D721Med (cell line): ENCODE data around the gene KIAA1586.
"Not testable (repeated sequence)": the region's sequence is repeated elsewhere in the genome, so short reads cannot be mapped to it uniquely, and the experiment has no call there.

ENCODE experiments used
- DNase-seq: peaks from one replicate; pipeline ENCODE4 v3.0.0; 2011; ENCODE audit warnings: low spot score; ENCODE audit not compliant: insufficient read length
- FAIRE-seq: peaks from 2 replicates; lab custom pipeline; 2011; peaks lifted over from hg19 to GRCh38; lab: Jason Lieb, UNC
- TF ChIP-seq, protein P1 (sequence below): IDR thresholded peaks from 2 replicates; pipeline ENCODE4 v1.5.1; 2012; ENCODE audit warnings: mild to moderate bottlenecking, control low read depth; ENCODE audit not compliant: insufficient read depth; ENCODE audit errors: missing control alignments

KIAA1586 gene, protein sequence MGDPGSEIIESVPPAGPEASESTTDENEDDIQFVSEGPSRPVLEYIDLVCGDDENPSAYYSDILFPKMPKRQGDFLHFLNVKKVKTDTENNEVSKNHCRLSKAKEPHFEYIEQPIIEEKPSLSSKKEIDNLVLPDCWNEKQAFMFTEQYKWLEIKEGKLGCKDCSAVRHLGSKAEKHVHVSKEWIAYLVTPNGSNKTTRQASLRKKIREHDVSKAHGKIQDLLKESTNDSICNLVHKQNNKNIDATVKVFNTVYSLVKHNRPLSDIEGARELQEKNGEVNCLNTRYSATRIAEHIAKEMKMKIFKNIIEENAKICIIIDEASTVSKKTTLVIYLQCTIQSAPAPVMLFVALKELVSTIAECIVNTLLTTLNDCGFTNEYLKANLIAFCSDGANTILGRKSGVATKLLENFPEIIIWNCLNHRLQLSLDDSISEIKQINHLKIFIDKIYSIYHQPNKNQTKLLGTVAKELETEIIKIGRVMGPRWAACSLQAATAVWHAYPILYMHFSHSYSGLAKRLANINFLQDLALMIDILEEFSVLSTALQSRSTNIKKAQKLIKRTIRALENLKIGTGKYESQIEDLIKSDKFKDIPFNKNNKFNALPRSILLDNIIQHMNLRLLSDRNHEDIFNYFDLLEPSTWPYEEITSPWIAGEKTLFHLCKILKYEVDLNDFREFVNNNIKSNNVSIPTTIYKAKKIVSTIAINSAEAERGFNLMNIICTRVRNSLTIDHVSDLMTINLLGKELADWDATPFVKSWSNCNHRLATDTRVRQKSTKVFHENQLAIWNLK

DNA sequence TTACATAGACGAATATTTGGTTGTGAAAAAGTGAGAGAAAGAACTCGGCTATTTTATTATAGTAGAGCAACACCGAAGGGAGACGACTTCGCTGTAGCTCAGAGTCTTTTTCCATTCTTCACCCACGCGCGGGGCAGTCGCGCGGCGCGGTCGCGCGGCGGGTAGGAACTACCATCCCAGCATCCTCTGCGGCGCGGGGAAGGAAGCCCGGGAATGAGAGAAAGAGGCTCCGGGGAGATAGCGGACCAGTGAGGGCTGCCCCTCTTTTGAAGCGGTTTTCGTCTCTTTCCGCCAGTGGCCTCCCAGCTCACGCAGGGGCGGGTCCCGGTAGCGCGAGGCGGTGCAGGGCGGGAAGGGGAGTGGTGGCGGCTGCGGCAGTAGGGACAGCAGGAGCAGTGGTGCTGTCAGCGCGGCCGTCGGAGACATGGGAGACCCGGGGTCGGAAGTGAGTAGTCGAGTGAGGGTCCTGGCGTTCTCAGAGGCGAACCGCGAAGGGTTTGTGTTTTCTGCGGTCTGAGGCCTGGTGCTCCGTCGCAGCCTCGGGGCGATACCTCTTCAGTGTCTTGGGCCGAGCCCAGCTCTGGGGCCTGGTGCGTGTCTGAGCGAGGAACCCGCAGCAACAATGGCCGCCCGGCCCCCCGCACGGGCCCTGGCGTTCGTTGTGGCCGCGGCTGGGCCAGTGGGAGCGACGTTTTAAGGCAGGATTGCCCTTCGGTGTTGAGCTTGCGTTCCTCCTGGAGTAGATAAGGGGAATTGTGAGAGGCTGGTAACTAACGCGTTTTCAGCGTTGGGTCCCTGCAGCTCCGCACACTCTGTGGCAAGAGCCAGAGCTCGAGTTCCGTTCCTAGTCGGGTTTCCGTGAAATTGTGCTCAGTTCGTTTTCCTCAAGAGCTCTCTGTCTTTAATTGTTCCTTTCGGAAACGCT is at the start of gene KIAA1586:
TSS of gene KIAA1586 (plus strand) at position 362 of the 925 bp plus-strand sequence. CDS start at position 425, 63 bp downstream.
- FAIRE-seq, result not testable (repeated sequence)

DNA sequence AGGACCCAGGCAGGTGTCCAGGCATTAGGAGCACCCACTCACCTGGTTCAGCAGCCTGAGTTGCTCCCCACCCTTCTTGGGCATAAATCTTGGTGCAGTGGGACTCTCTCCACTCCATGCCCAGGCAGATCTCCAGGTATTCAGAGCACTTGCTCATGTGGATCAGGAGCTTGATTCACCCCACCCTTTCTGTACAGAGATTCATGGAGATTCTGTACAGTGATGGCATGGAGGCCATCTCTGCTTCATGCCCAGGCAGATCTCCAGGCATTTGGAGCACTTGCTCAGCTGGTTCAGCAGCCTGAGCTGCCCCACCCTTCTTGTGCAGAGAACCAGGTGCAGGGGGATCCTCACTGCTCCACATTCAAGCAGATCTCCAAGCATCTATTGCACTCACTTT is 47.4 kb upstream of the KIAA1586 start:
- TF ChIP-seq, protein P1, sequence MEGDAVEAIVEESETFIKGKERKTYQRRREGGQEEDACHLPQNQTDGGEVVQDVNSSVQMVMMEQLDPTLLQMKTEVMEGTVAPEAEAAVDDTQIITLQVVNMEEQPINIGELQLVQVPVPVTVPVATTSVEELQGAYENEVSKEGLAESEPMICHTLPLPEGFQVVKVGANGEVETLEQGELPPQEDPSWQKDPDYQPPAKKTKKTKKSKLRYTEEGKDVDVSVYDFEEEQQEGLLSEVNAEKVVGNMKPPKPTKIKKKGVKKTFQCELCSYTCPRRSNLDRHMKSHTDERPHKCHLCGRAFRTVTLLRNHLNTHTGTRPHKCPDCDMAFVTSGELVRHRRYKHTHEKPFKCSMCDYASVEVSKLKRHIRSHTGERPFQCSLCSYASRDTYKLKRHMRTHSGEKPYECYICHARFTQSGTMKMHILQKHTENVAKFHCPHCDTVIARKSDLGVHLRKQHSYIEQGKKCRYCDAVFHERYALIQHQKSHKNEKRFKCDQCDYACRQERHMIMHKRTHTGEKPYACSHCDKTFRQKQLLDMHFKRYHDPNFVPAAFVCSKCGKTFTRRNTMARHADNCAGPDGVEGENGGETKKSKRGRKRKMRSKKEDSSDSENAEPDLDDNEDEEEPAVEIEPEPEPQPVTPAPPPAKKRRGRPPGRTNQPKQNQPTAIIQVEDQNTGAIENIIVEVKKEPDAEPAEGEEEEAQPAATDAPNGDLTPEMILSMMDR, result no peak
- DNase-seq, result no peak
- no peak for FAIRE-seq

More for the DNA sequence above, at the start of gene KIAA1586:
- peak; percentile 46 for DNase-seq

DNA sequence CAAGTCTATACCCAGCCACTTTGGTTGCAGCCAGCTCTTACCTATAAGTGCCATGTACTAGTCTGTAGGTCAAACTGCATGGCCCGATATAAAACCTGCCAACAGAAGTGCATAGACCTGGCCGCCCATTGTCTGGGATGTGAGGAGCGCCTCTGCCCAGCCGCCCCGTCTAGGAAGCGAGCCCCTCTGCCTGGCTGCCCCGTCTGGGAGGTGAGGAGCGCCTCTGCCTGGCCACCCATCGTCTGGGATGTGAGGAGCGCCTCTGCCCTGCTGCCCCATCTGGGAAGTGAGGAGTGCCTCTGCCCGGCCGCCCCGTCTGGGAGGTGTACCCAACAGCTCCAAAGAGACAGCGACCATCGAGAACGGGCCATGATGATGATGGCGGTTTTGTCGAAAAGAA is 46.7 kb upstream of the KIAA1586 start:
- not testable (repeated sequence) for DNase-seq, FAIRE-seq

DNA sequence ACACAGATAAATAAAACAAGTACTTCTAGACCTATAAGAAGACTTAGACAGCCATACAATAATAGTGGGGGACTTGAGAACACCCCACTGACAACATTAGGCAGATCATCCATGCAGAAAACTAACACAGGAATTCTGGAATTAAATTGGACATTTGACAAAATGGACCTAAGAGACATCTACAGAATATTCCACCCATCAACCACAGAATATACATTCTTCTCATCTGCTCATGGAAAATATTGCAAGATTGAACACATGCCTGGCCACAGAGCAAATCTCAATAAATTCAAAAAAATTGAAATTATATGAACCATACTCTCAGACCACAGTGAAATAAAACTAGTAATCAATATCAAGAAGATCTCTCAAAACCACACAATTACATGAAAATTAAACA is 44.3 kb upstream of the KIAA1586 start:
- no peak for DNase-seq
- TF ChIP-seq, protein P1, result no peak
- no peak for FAIRE-seq

DNA sequence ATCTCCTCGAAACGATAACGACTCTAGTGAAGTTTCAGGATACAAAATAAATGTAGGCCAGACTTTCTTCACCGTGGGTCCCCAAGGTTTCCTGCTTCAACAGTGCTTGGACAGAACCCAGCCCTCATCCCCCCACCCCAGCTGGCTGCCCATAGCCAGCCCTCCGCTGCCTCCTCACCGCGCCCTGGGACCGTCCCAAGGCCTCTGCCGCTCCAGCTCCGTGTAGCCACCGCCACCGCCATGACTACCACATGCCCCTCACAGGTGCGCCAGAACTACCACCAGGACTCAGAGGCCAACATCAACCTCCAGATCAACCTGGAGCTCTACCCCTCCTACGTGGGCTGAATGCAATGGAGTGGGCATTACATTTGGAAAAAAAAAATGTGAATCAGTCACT is 42.2 kb upstream of the KIAA1586 start:
- DNase-seq (no peak), FAIRE-seq (no peak)

DNA sequence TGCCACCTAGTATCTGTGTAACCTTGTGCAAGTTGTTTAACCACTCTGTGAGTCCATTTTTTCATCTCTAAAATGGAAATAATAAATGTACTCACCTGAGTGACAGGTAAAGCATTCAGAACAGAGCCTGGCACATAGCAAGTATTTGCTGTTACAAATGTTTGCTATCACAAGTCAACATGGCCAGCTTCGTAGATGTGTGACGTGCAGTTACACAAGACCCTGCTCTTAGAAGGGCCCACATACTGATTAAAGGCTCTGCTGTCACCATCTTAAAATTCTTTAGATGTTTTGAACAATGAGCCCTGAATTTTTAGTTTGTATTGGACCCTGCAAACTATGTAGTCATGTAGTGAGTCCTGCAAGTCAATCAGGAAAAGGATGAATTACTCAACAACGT is 40.4 kb upstream of the KIAA1586 start:
- TF ChIP-seq, protein P1, result no peak
- DNase-seq (no peak), FAIRE-seq (no peak)

More for the DNA sequence above, 42.2 kb upstream of the KIAA1586 start:
- TF ChIP-seq, protein P1, result no peak

DNA sequence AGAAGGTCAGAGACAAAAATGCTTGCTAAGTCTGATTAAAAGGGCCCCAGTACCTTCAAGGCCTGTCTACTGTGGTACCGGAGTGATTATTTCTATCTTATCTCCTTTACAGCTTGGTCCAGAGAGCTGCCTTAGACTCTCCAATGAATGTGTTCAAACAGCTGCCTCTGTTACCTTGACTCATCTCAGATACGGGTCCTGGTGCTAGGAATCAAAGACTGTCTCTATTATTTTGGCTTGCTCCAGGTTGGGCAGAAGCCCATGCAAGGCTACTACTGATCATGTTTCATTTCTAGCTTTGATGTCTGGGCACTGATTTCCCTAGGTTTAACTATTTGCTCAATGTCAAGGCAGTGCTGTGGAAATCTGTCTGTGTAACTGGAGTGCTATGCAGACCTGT is 38.4 kb upstream of the KIAA1586 start:
- DNase-seq, FAIRE-seq: not testable (repeated sequence)

DNA sequence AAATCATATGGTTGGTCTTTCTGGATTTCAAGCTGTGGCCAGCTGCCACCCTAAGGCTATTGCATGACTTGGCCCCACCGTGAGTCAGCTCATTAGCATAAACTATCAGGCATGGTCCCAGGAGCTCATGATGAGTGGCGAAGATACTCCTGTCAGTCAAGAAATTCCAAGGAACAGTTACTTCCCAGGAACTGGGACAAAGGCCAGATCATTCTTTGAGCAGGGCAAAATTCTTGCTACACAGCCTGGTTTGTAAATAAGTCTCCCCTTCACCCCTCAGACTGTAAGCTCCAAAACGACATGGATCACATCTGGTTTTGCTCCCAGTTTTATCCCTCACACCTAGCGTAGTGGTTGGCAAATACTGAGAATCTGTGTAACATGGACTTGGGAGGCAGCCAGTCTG is 33.0 kb upstream of the KIAA1586 start:
- FAIRE-seq, result no peak
- TF ChIP-seq, protein P1, result no peak
- no peak for DNase-seq
